Keratinocyte (primary cell): Measurements from ENCODE around the gene SELENOT.

Experiments used
- CTCF ChIP-seq, 3 experiments: IDR thresholded peaks in 1 of 3; conservative IDR thresholded peaks in 1 of 3; optimal IDR thresholded peaks in 1 of 3; 2 replicates in 2 of 3; 3 replicates in 1 of 3; pipeline versions ENCODE3 to v1.5.1; 2011; ENCODE audit warnings: low read length in 3 of 3, mild to moderate bottlenecking in 3 of 3, moderate library complexity in 2 of 3, control low read depth in 1 of 3, inconsistent platforms in 1 of 3; ENCODE audit not compliant: insufficient read depth in 2 of 3; ENCODE audit errors: extremely low read depth in 1 of 3
- EZH2 ChIP-seq: IDR thresholded peaks from one replicate; pipeline ENCODE4 v1.6.1; 2012; ENCODE audit warnings: inconsistent platforms, mild to moderate bottlenecking, low read length, moderate library complexity

- no peak for TF ChIP-seq CTCF (optimal IDR thresholded peaks at IDR 0.05 in 1 of 3, IDR thresholded peaks at IDR 0.05 in 1 of 3, conservative IDR thresholded peaks at IDR 0.05 in 1 of 3; ENCODE audit: extremely low read depth in 1 of 3, insufficient read depth in 2 of 3, low read length in 3 of 3)
- TF ChIP-seq EZH2 = no peak
These were observed 9.9 kb downstream of the SELENOT start for GRCh38 chr3:150613034-150613433.
